Activated naive CD8-positive, alpha-beta T cell (primary cell): ENCODE results near the gene CUZD1.

Source experiments
- H3K27ac Mint-ChIP-seq: one replicate; pipeline ENCODE4 v1.8.0; 2021; ENCODE audit warnings: mixed read lengths
- H3K27me3 Mint-ChIP-seq: one replicate; pipeline ENCODE4 v1.8.0; 2021; ENCODE audit warnings: mixed read lengths
- H3K36me3 Mint-ChIP-seq: one replicate; pipeline ENCODE4 v1.8.0; 2021; ENCODE audit warnings: mixed read lengths
- H3K4me1 Mint-ChIP-seq: one replicate; pipeline ENCODE4 v1.8.0; 2021; ENCODE audit warnings: low read depth, mixed read lengths
- H3K4me3 Mint-ChIP-seq: one replicate; pipeline ENCODE4 v1.8.0; 2021; ENCODE audit warnings: mild to moderate bottlenecking, mixed read lengths
- H3K9me3 Mint-ChIP-seq: one replicate; pipeline ENCODE4 v1.8.0; 2021; ENCODE audit warnings: low read depth, mixed read lengths

The CUZD1 gene

DNA sequence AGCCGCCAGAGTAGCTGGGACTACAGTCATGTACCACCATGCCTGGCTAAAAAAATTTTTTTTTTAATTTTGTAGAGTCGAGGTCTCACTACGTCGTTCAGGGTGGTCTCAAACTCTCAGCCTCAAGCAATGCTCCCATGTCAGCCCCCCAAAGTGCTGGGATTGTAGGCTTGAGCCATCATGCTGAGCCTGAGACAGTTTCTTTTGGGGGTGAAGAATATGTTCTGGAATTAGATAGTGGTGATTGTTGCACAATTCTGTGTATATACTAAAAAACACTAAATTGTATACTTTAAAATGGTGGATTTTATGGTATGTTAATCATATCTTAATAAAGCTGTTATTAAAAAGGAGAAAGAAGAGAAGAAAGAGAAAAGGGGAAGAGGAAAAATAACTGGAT is 1.5 kb downstream of the CUZD1 start:
- no peak overlapping the region for H3K4me3 Mint-ChIP-seq
- H3K9me3 Mint-ChIP-seq: peaks cover 4% of the 10 kb centered on the region
- H3K27ac Mint-ChIP-seq: no peak overlapping the region
- H3K27me3 Mint-ChIP-seq: no peaks in the 10 kb centered on the region
- H3K36me3 Mint-ChIP-seq: peaks cover 36% of the 10 kb centered on the region
- no peaks in the 10 kb centered on the region for H3K4me1 Mint-ChIP-seq

DNA sequence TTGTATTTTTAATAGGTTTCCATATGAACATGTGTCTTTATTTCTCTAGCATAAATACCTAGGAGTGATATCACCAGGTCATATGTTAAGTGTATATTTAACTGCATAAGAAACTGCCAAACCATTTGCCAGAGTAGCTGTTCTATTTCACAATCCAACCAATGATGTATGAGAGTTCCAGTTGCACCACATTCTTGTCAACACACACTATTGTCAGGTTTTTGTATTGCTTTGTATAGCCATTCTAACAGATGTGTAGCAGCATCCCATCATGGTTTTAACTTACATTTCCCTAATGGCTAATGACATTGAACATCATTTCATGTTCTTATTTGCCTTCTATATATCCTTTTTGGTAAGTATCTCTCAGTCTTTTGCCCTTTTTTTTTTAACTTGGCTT is 4.1 kb downstream of the CUZD1 start:
- no peaks in the 10 kb centered on the region for H3K4me1 Mint-ChIP-seq
- no peak overlapping the region for H3K27ac Mint-ChIP-seq
- H3K27me3 Mint-ChIP-seq: no peaks in the 10 kb centered on the region
- H3K4me3 Mint-ChIP-seq: no peak overlapping the region
- peaks cover 4% of the 10 kb centered on the region for H3K9me3 Mint-ChIP-seq
- peaks cover 48% of the 10 kb centered on the region for H3K36me3 Mint-ChIP-seq

DNA sequence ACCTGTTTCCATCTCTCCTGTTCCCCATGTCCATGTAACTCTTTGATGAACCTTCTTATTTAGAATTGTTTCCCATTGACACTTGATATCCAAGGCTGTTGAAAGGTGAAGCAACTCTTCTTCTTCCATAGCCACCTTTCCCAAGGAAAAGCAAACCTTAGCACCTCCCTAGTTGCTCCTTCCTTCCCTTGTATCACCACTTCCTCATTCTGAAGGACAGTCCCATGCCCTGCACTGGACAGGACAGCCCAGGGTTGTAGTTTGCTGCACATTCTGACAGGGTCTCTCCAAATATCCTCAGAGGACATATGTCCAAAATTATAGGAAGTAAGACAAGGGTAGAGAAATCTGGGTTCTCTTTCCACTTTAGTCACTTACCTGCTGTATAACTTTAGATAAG is 6.2 kb downstream of the CUZD1 start:
- Mint-ChIP-seq H3K27me3 (no peaks in the 10 kb centered on the region), H3K9me3 (peaks cover 8% of the 10 kb centered on the region), H3K4me1 (no peaks in the 10 kb centered on the region), H3K4me3 (no peak overlapping the region), H3K27ac (no peak overlapping the region), H3K36me3 (peaks cover 45% of the 10 kb centered on the region)

DNA sequence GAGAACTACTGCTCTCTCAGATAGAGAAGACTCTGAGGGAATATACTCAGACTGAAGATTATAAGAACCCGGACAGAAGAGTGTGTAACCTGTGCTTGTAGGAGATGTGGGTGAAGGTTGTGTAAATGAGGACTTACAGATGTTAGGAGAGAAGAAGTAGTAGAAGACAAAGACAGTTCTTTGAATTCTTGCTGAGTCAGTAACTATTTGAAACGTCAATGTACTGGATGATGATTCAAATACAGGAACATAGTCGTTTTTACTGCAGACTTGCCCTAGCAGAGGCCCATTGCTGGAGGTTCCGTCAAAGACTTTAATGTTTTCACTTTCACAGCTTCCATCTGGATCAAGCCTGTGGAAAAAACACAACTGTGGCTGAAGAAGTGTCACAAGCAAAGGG is 6.8 kb downstream of the CUZD1 start:
- no peak overlapping the region for H3K4me3 Mint-ChIP-seq
- H3K27me3 Mint-ChIP-seq: no peaks in the 10 kb centered on the region
- H3K4me1 Mint-ChIP-seq: no peaks in the 10 kb centered on the region
- H3K36me3 Mint-ChIP-seq: peaks cover 43% of the 10 kb centered on the region
- H3K27ac Mint-ChIP-seq: no peak overlapping the region
- H3K9me3 Mint-ChIP-seq: peaks cover 8% of the 10 kb centered on the region

DNA sequence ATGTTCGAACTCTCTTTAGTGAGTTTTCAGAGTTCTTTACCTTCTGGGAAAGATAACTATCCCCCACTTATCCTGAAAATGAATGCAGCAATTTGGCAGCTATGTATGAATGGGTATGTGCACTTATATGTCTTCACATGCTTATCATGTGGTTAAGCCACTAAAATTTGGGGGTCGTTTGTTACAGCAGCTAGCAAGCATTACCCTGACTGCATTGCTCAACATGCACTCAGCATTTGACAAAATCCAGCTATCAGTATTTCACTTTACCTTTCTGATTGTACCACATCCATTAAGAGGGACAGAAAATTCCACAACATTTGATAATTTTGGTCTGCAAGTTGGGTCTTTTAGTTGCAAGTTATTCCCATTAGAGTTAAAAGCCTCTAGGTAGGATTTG is 9.7 kb downstream of the CUZD1 start:
- Mint-ChIP-seq H3K4me3 (no peak overlapping the region), H3K9me3 (peaks cover 4% of the 10 kb centered on the region), H3K27me3 (no peaks in the 10 kb centered on the region), H3K4me1 (no peaks in the 10 kb centered on the region), H3K36me3 (peaks cover 50% of the 10 kb centered on the region), H3K27ac (no peak overlapping the region)

DNA sequence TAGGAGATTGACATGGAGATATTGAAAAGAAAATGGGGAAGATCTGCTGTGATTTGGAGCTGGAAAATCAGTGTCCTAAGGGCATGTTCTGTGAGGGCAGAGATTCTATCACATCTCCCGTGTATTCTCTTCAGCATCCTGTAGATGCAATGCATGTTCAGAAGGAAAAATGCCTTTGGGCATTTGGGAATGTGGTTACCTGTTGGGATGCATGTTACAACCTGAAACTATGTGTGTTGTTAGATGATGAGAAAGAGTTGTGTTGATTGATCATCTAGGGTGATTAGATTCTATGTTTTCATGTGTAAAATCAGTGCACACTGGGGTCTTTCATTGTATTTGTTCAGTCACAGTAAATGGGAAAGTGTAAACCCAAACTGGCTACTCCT is 14.7 kb downstream of the CUZD1 start:
- no peaks in the 10 kb centered on the region for H3K27me3 Mint-ChIP-seq
- no peak overlapping the region for H3K27ac Mint-ChIP-seq

DNA sequence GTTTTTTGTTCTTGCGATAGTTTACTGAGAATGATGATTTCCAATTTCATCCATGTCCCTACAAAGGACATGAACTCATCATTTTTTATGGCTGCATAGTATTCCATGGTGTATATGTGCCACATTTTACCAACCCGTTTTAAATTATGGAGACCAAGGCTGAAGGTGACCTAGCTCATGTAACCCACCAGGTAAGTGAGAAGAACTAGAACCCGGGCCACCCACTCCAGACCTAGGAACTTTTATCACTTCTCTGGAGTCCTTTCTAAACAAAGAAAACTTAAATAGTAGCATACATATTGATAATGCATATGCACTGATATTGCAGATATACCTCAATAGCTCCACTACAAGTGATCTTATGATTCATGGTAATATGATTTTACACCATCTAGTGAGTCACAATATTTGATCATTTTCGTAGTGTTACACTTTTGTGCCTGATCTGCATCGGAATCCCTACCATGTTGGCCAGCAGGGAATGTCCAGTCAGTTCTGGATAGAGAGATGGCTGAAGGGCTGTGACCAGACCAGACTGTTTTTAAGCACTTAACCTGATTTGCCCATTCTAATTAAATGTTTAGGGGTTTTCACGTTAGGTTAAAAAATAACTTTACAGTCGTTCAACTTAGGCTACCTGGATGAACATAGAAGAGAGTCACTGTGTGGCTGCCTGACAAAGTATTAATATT is 15.2 kb downstream of the CUZD1 start:
- Mint-ChIP-seq H3K27me3 (no peaks in the 10 kb centered on the region), H3K4me1 (no peaks in the 10 kb centered on the region), H3K27ac (no peak overlapping the region), H3K36me3 (peaks cover 24% of the 10 kb centered on the region), H3K9me3 (no peaks in the 10 kb centered on the region), H3K4me3 (no peak overlapping the region)

More for the DNA sequence above, 14.7 kb downstream of the CUZD1 start:
- Mint-ChIP-seq H3K36me3 (peaks cover 25% of the 10 kb centered on the region), H3K4me1 (no peaks in the 10 kb centered on the region), H3K9me3 (peaks cover 2% of the 10 kb centered on the region), H3K4me3 (no peak overlapping the region)

DNA sequence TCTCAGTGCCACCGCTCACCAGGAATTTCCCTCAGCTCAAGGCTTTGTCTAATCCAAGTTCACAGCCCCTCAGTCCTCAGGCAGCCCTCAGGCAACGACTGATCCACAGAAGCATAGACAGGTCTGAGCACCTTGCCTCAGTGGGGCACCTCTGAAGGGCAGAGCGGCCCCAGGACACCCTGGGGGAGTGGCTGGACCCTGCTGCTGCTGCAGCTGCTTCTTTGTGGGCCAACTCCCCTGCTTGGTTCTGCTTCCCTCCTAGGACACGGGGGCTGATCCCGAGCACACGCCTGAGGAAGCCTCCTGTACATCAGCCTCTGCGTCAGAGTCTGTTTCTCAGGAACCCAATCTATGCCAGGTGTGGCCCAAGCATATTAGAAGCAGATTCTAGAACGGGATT is 16.2 kb downstream of the CUZD1 start:
- Mint-ChIP-seq H3K27me3 (peaks cover 4% of the 10 kb centered on the region), H3K27ac (no peak overlapping the region), H3K4me1 (no peaks in the 10 kb centered on the region), H3K4me3 (no peak overlapping the region), H3K9me3 (no peaks in the 10 kb centered on the region), H3K36me3 (peaks cover 22% of the 10 kb centered on the region)

DNA sequence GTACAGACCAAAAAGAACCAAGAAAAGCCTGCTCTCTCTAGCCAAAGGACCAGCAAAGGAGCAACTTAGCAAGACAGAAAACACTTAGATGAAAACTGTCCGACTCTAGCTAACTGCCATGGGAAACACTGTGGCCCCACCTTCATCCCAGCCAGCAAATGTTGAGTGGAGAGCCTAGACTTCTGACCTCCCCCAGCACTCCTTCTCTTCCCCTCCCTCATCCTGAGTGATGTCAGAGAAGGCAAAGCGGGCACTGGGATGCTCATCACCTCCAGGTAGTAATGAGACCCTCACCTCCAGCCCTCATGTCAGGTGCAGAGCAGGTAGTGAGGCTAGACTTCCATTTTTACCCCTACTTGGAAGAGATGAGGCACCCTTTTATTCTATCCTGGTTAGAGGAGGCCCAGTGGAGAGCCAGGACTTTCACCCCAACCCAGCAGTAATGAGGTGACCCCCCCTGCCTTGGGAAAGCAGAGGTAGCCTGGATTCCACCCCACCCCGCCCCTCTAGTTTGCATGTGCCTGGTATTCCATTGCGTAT is 16.9 kb downstream of the CUZD1 start:
- Mint-ChIP-seq H3K4me3 (no peak overlapping the region), H3K27me3 (peaks cover 9% of the 10 kb centered on the region), H3K4me1 (no peaks in the 10 kb centered on the region), H3K27ac (no peak overlapping the region), H3K36me3 (peaks cover 20% of the 10 kb centered on the region), H3K9me3 (no peaks in the 10 kb centered on the region)

DNA sequence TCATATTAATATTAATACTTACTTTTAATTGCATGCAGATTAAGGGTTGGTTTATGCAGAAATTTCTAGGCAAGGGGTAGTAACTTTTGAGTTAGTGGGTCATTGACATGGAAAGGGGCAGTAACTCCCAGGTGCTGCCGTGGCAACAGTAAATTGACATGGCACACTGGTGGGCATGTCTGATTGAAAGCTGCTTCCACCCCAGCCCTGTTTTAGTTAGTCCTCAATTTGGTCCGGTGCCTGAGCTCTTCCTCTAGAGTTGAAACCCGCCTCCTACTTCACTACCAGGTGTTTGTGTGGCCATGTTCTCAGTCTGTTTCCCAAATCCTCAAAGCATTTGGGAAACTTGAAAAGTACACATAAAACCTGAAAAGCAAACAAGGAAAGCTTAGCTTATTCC is 18.4 kb downstream of the CUZD1 start:
- Mint-ChIP-seq H3K4me1 (no peaks in the 10 kb centered on the region), H3K27me3 (peaks cover 12% of the 10 kb centered on the region), H3K4me3 (no peak overlapping the region), H3K36me3 (peaks cover 10% of the 10 kb centered on the region), H3K9me3 (no peaks in the 10 kb centered on the region), H3K27ac (no peak overlapping the region)

DNA sequence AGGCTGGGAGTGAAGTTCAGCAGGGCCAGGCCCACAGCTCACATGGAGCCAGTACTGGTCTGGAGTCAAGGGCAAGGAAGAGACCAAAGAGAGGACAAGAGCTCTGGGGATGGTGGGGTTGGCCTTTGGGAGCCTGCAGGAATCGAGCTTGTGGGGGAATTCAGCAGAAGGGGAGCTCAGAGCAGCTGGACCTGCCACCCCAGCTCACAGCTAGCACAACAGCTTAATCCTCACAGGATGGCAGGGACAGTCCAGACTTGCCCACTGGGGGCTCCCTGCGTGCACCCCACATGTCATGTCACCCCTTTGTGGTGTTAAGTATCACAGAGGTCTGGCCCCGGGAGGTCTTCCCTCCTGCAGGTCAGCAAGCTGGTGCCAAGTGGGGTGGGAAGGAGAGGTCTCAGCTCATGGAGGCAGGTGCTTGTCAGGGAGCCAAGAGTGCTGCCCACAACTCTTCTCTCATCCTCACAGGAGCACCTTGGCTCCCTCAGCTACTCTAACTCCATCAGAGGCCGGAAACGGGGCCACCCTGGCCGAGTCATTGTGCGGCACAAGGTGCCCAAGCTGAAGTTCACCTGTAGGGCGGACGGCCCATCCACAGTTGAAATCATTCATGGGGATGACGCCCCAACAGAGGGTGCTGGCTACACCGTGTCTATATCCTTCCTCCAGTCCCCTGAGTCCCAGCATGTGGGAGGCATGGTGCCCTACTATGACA is 22.5 kb downstream of the CUZD1 start:
- no peak overlapping the region for H3K27ac Mint-ChIP-seq
- no peaks in the 10 kb centered on the region for H3K36me3 Mint-ChIP-seq
- H3K9me3 Mint-ChIP-seq: no peaks in the 10 kb centered on the region
- no peaks in the 10 kb centered on the region for H3K4me1 Mint-ChIP-seq
- H3K27me3 Mint-ChIP-seq: peaks cover 19% of the 10 kb centered on the region
- no peak overlapping the region for H3K4me3 Mint-ChIP-seq

DNA sequence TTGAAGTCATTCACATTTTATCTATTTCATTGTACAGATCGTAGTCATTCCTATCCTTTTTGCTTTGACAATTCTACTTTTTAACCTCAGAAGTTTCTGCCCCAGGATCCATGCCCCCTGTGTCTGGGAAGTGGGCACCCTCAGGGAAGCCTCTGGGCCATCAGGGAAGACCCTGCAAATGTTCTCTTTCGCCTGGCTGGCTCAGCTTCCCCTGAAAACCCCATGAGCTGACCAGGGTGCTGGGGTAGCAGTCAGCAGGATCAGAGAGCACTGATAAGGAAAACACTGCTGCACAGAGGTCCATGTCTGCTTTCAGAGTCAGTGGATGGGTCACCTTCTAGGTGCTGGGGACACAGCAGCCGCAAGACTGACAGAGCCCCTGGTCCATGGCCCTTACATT is 23.8 kb downstream of the CUZD1 start:
- H3K27ac Mint-ChIP-seq: no peak overlapping the region
- H3K36me3 Mint-ChIP-seq: no peaks in the 10 kb centered on the region
- no peak overlapping the region for H3K4me3 Mint-ChIP-seq
- H3K9me3 Mint-ChIP-seq: no peaks in the 10 kb centered on the region
- no peaks in the 10 kb centered on the region for H3K4me1 Mint-ChIP-seq
- H3K27me3 Mint-ChIP-seq: peaks cover 25% of the 10 kb centered on the region

DNA sequence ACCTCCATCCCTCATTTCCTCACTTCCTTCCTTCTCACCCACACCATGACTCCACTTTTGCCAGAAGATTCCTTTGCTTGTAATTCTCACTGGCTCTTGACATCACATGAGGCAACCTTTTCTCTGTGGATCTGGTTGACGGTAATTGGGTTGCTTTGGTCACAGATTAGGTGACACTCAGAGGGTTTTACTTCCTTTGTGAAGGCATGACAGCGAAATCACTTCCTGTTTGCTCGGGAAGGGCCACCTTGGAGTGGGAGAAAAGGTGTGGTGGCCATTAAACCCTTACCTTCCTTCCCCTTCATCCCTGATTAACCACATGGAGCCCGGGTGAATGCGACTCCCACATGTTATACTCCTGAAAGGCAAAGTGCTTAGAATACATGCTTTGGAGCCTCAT is 30.2 kb downstream of the CUZD1 start:
- Mint-ChIP-seq H3K36me3 (no peaks in the 10 kb centered on the region), H3K27me3 (peaks cover 24% of the 10 kb centered on the region), H3K9me3 (no peaks in the 10 kb centered on the region), H3K4me1 (no peaks in the 10 kb centered on the region), H3K4me3 (no peak overlapping the region), H3K27ac (no peak overlapping the region)

DNA sequence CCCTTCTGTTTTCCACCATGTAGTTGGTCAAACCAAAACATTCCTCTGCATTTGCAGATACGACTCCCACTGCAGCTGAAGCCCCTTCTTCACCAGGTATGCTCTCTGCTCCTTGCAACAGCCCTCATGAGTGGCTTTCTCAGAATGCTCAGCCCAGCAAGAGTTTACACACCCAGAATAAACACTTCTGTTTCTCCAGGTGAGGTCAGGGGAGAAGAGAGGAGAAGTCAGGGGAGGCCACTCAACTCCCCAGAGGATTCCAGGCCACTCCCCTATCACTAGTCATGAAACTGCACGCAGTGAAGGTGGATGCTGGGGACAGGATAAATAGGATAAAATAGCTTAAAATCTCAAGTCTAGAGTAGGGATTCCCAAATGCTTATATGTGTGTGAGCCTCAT is 31.2 kb downstream of the CUZD1 start:
- H3K4me1 Mint-ChIP-seq: no peaks in the 10 kb centered on the region

DNA sequence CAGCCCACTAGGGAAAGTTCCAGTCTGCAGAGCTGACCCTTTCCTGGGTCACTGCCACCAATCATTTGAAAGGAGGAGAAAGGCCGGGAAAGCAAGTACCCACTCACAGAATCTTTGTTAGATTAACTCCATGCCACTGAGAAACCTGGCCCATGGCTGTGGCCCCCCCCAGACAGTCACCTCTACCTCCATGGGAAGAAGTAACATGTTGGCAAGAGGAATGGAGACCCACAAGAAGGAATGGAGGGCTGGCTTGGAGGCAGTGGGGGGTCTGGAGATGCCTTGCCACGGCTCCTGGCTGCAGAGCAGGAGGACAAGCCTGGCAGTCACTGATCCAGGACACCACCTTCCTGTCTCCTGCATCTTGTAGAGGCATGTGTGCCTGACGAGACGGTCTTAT is 32.9 kb downstream of the CUZD1 start:
- peaks cover 17% of the 10 kb centered on the region for H3K27me3 Mint-ChIP-seq
- no peak overlapping the region for H3K27ac Mint-ChIP-seq
- H3K36me3 Mint-ChIP-seq: no peaks in the 10 kb centered on the region
- no peaks in the 10 kb centered on the region for H3K4me1 Mint-ChIP-seq
- no peak overlapping the region for H3K4me3 Mint-ChIP-seq
- H3K9me3 Mint-ChIP-seq: no peaks in the 10 kb centered on the region

More for the DNA sequence above, 31.2 kb downstream of the CUZD1 start:
- Mint-ChIP-seq H3K27me3 (peaks cover 22% of the 10 kb centered on the region), H3K9me3 (no peaks in the 10 kb centered on the region), H3K27ac (no peak overlapping the region), H3K4me3 (no peak overlapping the region), H3K36me3 (no peaks in the 10 kb centered on the region)

DNA sequence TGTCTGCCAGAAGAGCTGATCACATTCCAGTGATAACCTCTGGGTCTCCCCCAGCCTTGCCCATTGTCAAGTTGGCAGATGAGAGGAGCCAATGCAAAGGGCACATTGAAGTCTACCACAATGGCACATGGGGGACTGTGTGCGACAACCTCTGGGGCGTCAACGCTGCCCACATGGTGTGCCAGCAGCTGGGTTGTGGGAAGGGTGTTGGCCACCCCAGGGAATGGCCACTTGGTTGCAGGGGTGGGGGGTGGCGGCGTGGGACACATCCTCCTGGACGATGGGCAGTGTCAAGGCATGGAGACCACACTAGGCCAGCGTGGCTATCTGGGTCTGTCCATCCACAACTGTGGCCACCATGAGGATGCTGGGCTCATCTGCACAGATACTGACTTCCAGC is 43.4 kb downstream of the CUZD1 start:
- H3K27me3 Mint-ChIP-seq: peaks cover 9% of the 10 kb centered on the region
- no peaks in the 10 kb centered on the region for H3K9me3 Mint-ChIP-seq
- no peak overlapping the region for H3K4me3 Mint-ChIP-seq
- H3K36me3 Mint-ChIP-seq: no peaks in the 10 kb centered on the region
- no peak overlapping the region for H3K27ac Mint-ChIP-seq
- no peaks in the 10 kb centered on the region for H3K4me1 Mint-ChIP-seq
